ENCODE measurements around the gene CERKL.

- TF ChIP-seq REST (IDR thresholded peaks at IDR 0.05; ENCODE audit: insufficient read depth in 1 of 2, low read depth in 2 of 2, low read length in 2 of 2) (no peak), POLR2AphosphoS5 (IDR thresholded peaks at IDR 0.05; ENCODE audit: low read depth, low read length) (no peak)
Observed at GRCh38 chr2:181602017-181602416, 54.9 kb downstream of the CERKL start.

All from PFSK-1 (cell line).